ENCODE results near the gene DHX35. TPM values are rescaled to one million over a fixed set of nuclear protein-coding genes. Genes with fewer than 3 reads are reported as not detected.

DHX35 gene
- total RNA-seq, result 10 to 100 TPM; 11.3 TPM
- 10 to 100 TPM in 1 of 2 donors, 1 to 10 TPM in 1; 4.8 to 15.5 TPM for polyA plus RNA-seq
- long read RNA-seq, donor 1, partial matches to known transcripts, result 3 of 17 reads
- long read RNA-seq, donor 1, other reads (novel, unspliced or antisense), result 5 of 17 reads
- long read RNA-seq, donor 2, partial matches to known transcripts, result 2 of 7 reads
- long read RNA-seq, donor 2, other reads (novel, unspliced or antisense), result 4 of 7 reads

DNA sequence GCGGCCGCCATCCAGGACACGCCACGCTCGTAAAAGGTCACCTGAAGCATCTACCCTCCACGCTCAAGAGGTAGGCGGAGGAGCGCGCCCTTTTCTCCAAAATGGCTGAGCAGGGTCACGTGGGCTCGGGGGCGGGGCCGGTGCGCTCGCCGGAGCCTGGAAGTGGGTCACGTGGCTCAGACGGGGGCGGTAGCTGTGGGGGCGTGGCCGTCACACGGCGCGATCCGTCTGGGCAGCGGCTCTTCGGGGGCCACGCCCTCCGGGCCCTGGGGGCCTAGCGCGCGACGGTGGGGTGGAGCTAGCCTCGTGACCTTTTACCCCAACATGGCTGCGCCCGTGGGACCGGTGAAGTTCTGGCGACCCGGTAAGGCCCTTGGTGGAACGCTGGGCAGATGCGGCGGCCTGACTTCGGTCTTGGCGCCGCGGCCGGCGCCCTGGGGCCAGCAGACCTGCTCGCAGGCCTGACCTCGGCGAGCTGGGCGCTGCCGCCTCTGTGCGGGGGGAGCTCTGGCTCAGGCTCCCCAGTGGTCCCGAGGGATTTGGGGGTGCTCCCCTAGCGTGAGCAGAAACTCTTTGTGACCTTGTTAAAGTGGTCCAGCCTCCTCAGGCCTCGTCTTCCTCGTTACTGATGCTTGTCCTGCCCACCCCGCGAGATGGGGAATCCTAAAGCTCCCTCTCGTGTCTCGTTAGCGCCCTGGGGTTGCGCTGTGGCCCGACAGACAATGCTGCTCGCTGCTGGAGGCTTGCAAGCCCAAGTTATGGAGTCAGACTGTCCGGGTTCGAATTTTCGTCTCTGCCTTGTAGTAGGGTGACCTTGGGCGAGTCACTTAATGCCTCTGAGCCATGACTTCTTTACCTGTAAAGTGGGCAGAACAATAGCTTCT, at the start of gene DHX35:
TSS of gene DHX35 (plus strand) at position 301 of the 884 bp plus-strand sequence. CDS start at position 325, 24 bp downstream.
- no peaks in the 10 kb centered on the region for H3K27me3 ChIP-seq (ENCODE audit: control insufficient read depth in 1 of 2, insufficient read depth in 2 of 2, low read length in 1 of 2)
- H3K4me3 ChIP-seq (ENCODE audit: low read length in 2 of 2), result peak within 1 kb of the TSS; percentile 86 to 89
- no peaks in the 10 kb centered on the region for H3K36me3 ChIP-seq (ENCODE audit: control insufficient read depth in 1 of 2, insufficient read depth in 2 of 2, low read length in 1 of 2)
- intact Hi-C loops (cut with DNase I), result loop anchor here in 1 of 2 donors (2.0 to 10.0 kb wide), 2 partner anchors 35 to 207 kb away; partner anchors contain the start of gene FAM83D
- WGBS, 2 donors, result 0 to 1% methylated on average over 68 to 70 of the region's 70 CpGs
- DNase-seq (peak; percentile 99 to 100), ATAC-seq (ENCODE audit: low FRiP score) (peak; percentile 100)
- H3K4me1 ChIP-seq (ENCODE audit: control insufficient read depth in 1 of 2, insufficient read depth in 2 of 2, low read length in 2 of 2), result peaks cover 2 to 5% of the 10 kb centered on the region in 2 donors
- H3K27ac ChIP-seq (ENCODE audit: low read depth in 1 of 2, low read length in 2 of 2), result peak within 1 kb of the TSS in 1 of 2 donors; percentile 76
- H3K9me3 ChIP-seq (ENCODE audit: control insufficient read depth, low read length), result no peaks in the 10 kb centered on the region

GRCh38 chr20:38915355-38915754, 46.8 kb upstream of the DHX35 start:
- H3K27me3 ChIP-seq (ENCODE audit: control insufficient read depth in 1 of 2, insufficient read depth in 2 of 2, low read length in 1 of 2), result no peaks in the 10 kb centered on the region
- no peaks in the 10 kb centered on the region for H3K4me1 ChIP-seq (ENCODE audit: control insufficient read depth in 1 of 2, insufficient read depth in 2 of 2, low read length in 2 of 2)
- 91 to 95% methylated on average over 7 of the region's 7 CpGs for whole genome bisulfite sequencing, 2 donors
- ATAC-seq (ENCODE audit: low FRiP score) (no peak), DNase-seq (peak in 1 of 2 donors; percentile 35)
- no peak overlapping the region for H3K27ac ChIP-seq (ENCODE audit: low read depth in 1 of 2, low read length in 2 of 2)
- intact Hi-C loops (cut with DNase I), result no loop called here
- H3K9me3 ChIP-seq (ENCODE audit: control insufficient read depth, low read length), result no peaks in the 10 kb centered on the region
- no peaks in the 10 kb centered on the region for H3K36me3 ChIP-seq (ENCODE audit: control insufficient read depth in 1 of 2, insufficient read depth in 2 of 2, low read length in 1 of 2)
- H3K4me3 ChIP-seq (ENCODE audit: low read length in 2 of 2), result no peak overlapping the region

DNA sequence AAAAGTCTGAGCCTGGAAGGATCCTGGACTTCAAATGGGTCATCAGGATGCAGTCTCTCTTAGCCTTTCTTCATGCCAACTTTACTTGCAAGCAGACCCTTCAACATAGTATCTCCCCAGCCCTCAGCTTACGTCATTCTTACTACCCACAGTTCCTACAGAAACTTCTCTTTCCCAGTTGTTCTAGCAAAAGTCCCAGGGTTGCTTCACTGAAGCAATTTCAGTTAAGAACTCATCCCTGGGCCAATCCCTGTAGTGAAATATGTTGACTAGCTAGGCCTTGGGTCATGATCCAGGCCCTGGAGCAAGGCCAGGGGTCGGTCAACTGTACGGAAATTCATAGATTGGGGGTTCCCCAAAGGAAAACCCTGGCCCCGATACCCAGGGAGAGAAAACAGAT, 44.5 kb upstream of the DHX35 start:
- Histone ChIP-seq H3K36me3 (ENCODE audit: control insufficient read depth in 1 of 2, insufficient read depth in 2 of 2, low read length in 1 of 2) (no peaks in the 10 kb centered on the region), H3K9me3 (ENCODE audit: control insufficient read depth, low read length) (no peaks in the 10 kb centered on the region), H3K27me3 (ENCODE audit: control insufficient read depth in 1 of 2, insufficient read depth in 2 of 2, low read length in 1 of 2) (no peaks in the 10 kb centered on the region), H3K27ac (ENCODE audit: low read depth in 1 of 2, low read length in 2 of 2) (no peak overlapping the region), H3K4me1 (ENCODE audit: control insufficient read depth in 1 of 2, insufficient read depth in 2 of 2, low read length in 2 of 2) (no peaks in the 10 kb centered on the region), H3K4me3 (ENCODE audit: low read length in 2 of 2) (no peak overlapping the region)
- intact Hi-C loops (cut with DNase I), result no loop called here
- DNase-seq (no peak), ATAC-seq (ENCODE audit: low FRiP score) (no peak)
- WGBS, 2 donors, result 78 to 84% methylated on average over 4 of the region's 4 CpGs

DNA sequence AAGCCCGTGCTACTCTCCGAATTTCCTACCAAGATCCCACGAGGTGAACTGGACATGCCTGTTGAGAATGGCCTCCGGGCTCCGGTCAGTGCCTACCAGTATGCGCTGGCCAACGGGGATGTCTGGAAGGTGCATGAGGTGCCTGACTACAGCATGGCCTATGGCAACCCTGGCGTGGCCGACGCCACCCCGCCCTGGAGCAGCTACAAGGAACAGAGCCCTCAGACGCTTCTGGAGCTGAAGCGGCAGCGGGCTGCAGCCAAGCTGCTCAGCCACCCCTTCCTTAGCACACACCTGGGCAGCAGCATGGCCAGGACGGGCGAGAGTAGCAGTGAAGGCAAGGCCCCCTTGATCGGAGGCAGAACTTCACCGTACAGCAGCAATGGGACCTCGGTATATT, 44.0 kb upstream of the DHX35 start:
- DNase-seq (no peak), ATAC-seq (ENCODE audit: low FRiP score) (no peak)
- no peak overlapping the region for H3K27ac ChIP-seq (ENCODE audit: low read depth in 1 of 2, low read length in 2 of 2)
- no peaks in the 10 kb centered on the region for H3K27me3 ChIP-seq (ENCODE audit: control insufficient read depth in 1 of 2, insufficient read depth in 2 of 2, low read length in 1 of 2)
- no peaks in the 10 kb centered on the region for H3K4me1 ChIP-seq (ENCODE audit: control insufficient read depth in 1 of 2, insufficient read depth in 2 of 2, low read length in 2 of 2)
- H3K36me3 ChIP-seq (ENCODE audit: control insufficient read depth in 1 of 2, insufficient read depth in 2 of 2, low read length in 1 of 2), result no peaks in the 10 kb centered on the region
- no peaks in the 10 kb centered on the region for H3K9me3 ChIP-seq (ENCODE audit: control insufficient read depth, low read length)
- H3K4me3 ChIP-seq (ENCODE audit: low read length in 2 of 2), result no peak overlapping the region
- 93 to 94% methylated on average over 19 of the region's 19 CpGs for WGBS, 2 donors
- intact Hi-C loops (cut with DNase I), result no loop called here

DNA sequence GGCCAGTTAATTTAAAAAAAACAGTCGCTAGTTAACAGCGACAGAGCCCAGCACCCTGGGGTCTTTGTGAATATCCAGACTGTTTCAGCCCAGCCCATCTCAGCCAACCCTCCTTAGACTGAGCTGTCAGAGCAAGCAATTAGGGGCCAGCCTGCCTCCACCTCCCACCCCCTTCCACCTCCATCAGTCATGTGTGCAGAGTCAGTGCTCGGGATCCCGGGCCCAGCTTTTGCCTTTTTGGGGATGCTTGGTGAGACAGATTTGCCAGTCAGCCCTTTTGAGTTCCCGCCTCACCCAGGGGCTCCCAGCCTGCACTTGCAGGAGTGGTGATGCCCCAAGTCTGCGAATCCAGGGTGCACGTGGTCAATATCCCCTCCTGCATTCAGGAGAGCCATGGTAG, 42.5 kb upstream of the DHX35 start:
- Histone ChIP-seq H3K27ac (ENCODE audit: low read depth in 1 of 2, low read length in 2 of 2) (no peak overlapping the region), H3K9me3 (ENCODE audit: control insufficient read depth, low read length) (no peaks in the 10 kb centered on the region), H3K36me3 (ENCODE audit: control insufficient read depth in 1 of 2, insufficient read depth in 2 of 2, low read length in 1 of 2) (no peaks in the 10 kb centered on the region), H3K27me3 (ENCODE audit: control insufficient read depth in 1 of 2, insufficient read depth in 2 of 2, low read length in 1 of 2) (no peaks in the 10 kb centered on the region), H3K4me3 (ENCODE audit: low read length in 2 of 2) (no peak overlapping the region), H3K4me1 (ENCODE audit: control insufficient read depth in 1 of 2, insufficient read depth in 2 of 2, low read length in 2 of 2) (no peaks in the 10 kb centered on the region)
- WGBS, 2 donors, result 53% methylated on average over 7 of the region's 7 CpGs
- intact Hi-C loops (cut with DNase I), result no loop called here
- DNase-seq (no peak), ATAC-seq (ENCODE audit: low FRiP score) (no peak)

DNA sequence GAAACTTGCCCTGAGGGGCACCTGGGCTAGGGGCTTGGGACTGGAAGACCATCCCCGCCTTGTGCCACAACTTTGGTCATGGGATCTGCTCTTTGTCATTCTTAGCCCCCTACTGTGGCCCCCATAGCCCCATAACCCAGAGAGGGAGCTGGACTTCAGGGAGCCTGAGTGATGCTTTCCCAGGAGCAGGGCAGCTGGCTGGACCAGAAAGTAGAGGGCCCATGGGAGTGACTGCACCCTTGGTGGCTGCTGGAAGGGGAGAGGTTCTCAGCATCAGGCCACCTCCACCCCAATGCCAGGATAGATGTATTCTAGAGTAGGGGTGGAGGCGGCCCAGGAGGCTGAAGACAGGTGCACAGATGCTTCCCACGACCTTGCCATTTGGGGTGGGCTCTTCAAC, 41.7 kb upstream of the DHX35 start:
- ATAC-seq (ENCODE audit: low FRiP score), result no peak
- intact Hi-C loops (cut with DNase I), result no loop called here
- H3K36me3 ChIP-seq (ENCODE audit: control insufficient read depth in 1 of 2, insufficient read depth in 2 of 2, low read length in 1 of 2), result no peaks in the 10 kb centered on the region
- H3K4me3 ChIP-seq (ENCODE audit: low read length in 2 of 2), result no peak overlapping the region
- H3K4me1 ChIP-seq (ENCODE audit: control insufficient read depth in 1 of 2, insufficient read depth in 2 of 2, low read length in 2 of 2), result no peaks in the 10 kb centered on the region
- 70 to 75% methylated on average over 3 of the region's 3 CpGs for WGBS, 2 donors
- no peak overlapping the region for H3K27ac ChIP-seq (ENCODE audit: low read depth in 1 of 2, low read length in 2 of 2)
- H3K9me3 ChIP-seq (ENCODE audit: control insufficient read depth, low read length), result no peaks in the 10 kb centered on the region
- H3K27me3 ChIP-seq (ENCODE audit: control insufficient read depth in 1 of 2, insufficient read depth in 2 of 2, low read length in 1 of 2), result no peaks in the 10 kb centered on the region
- no peak for DNase-seq

DNA sequence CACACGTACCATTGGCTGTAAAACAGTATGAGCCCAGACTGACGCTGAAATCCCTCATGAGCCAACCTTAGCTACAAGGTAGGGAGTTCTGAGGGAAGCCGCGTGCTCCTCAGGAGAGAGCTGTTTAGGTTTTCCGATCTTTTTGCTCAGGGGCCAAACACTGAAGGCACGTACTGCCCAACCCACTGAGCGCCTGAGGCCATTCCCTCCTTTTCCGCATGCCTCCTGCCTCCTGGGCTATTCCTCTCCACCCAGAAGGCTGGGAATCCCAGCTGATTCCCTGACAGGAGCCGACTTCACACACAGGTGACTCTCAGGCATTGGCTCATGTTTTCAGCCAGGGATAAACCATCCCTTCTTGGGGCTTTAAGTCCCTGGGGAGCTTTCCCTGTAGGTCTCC, 41.3 kb upstream of the DHX35 start:
- no peaks in the 10 kb centered on the region for H3K9me3 ChIP-seq (ENCODE audit: control insufficient read depth, low read length)
- no peaks in the 10 kb centered on the region for H3K36me3 ChIP-seq (ENCODE audit: control insufficient read depth in 1 of 2, insufficient read depth in 2 of 2, low read length in 1 of 2)
- 76 to 82% methylated on average over 9 of the region's 9 CpGs for WGBS, 2 donors
- no peaks in the 10 kb centered on the region for H3K4me1 ChIP-seq (ENCODE audit: control insufficient read depth in 1 of 2, insufficient read depth in 2 of 2, low read length in 2 of 2)
- DNase-seq (no peak), ATAC-seq (ENCODE audit: low FRiP score) (no peak)
- H3K27me3 ChIP-seq (ENCODE audit: control insufficient read depth in 1 of 2, insufficient read depth in 2 of 2, low read length in 1 of 2), result no peaks in the 10 kb centered on the region
- intact Hi-C loops (cut with DNase I), result no loop called here
- H3K27ac ChIP-seq (ENCODE audit: low read depth in 1 of 2, low read length in 2 of 2), result no peak overlapping the region
- no peak overlapping the region for H3K4me3 ChIP-seq (ENCODE audit: low read length in 2 of 2)

GRCh38 chr20:38924718-38925117, 37.4 kb upstream of the DHX35 start:
- ATAC-seq (ENCODE audit: low FRiP score) (no peak), DNase-seq (no peak)
- Histone ChIP-seq H3K36me3 (ENCODE audit: control insufficient read depth in 1 of 2, insufficient read depth in 2 of 2, low read length in 1 of 2) (no peaks in the 10 kb centered on the region), H3K4me1 (ENCODE audit: control insufficient read depth in 1 of 2, insufficient read depth in 2 of 2, low read length in 2 of 2) (no peaks in the 10 kb centered on the region), H3K27me3 (ENCODE audit: control insufficient read depth in 1 of 2, insufficient read depth in 2 of 2, low read length in 1 of 2) (no peaks in the 10 kb centered on the region), H3K4me3 (ENCODE audit: low read length in 2 of 2) (no peak overlapping the region), H3K27ac (ENCODE audit: low read depth in 1 of 2, low read length in 2 of 2) (no peak overlapping the region), H3K9me3 (ENCODE audit: control insufficient read depth, low read length) (no peaks in the 10 kb centered on the region)
- WGBS, 2 donors, result 88% methylated on average over 2 of the region's 2 CpGs
- intact Hi-C loops (cut with DNase I), result no loop called here

Measured in aorta (tissue), 5 donors.